Ishikawa (cell line): ENCODE data around the gene STON2.

Source experiments
- CEBPB ChIP-seq: IDR thresholded peaks from 2 replicates; pipeline ENCODE4 v1.6.1; 2012
- CREB1 ChIP-seq: IDR thresholded peaks from 2 replicates; pipeline ENCODE4 v1.6.1; 2012; ENCODE audit warnings: low read depth
- EGR1 ChIP-seq: IDR thresholded peaks from 2 replicates; pipeline ENCODE4 v1.6.1; 2012
- EP300 ChIP-seq: IDR thresholded peaks from 2 replicates; pipeline ENCODE4 v1.6.1; 2012; ENCODE audit warnings: borderline replicate concordance
- FOXM1 ChIP-seq: IDR thresholded peaks from 2 replicates; pipeline ENCODE4 v1.6.1; 2012; ENCODE audit warnings: low read depth, borderline replicate concordance
- NFIC ChIP-seq: IDR thresholded peaks from 2 replicates; pipeline ENCODE4 v1.6.1; 2012
- RAD21 ChIP-seq: IDR thresholded peaks from 2 replicates; pipeline ENCODE4 v1.6.1; 2012; ENCODE audit warnings: low read depth
- TAF1 ChIP-seq: IDR thresholded peaks from 2 replicates; pipeline ENCODE4 v1.6.1; 2012; ENCODE audit warnings: low read depth, mild to moderate bottlenecking
- TCF12 ChIP-seq: IDR thresholded peaks from 2 replicates; pipeline ENCODE4 v1.6.1; 2012; ENCODE audit warnings: low read depth
- TEAD4 ChIP-seq: IDR thresholded peaks from 2 replicates; pipeline ENCODE4 v1.6.1; 2012
- YY1 ChIP-seq: IDR thresholded peaks from 2 replicates; pipeline ENCODE4 v1.6.1; 2012; ENCODE audit warnings: low read depth
- ZBTB7A ChIP-seq: IDR thresholded peaks from 2 replicates; pipeline ENCODE4 v1.6.1; 2012; ENCODE audit warnings: low read depth
- TF ChIP-seq, protein P1 (sequence below): IDR thresholded peaks from 2 replicates; pipeline ENCODE4 v1.6.1; 2012
- TF ChIP-seq, protein P2 (sequence below): IDR thresholded peaks from 2 replicates; pipeline ENCODE4 v1.6.1; 2012; ENCODE audit warnings: low read depth, mild to moderate bottlenecking
- TF ChIP-seq, protein P3 (sequence below): IDR thresholded peaks from 2 replicates; pipeline ENCODE4 v1.6.1; 2012

Gene STON2

DNA sequence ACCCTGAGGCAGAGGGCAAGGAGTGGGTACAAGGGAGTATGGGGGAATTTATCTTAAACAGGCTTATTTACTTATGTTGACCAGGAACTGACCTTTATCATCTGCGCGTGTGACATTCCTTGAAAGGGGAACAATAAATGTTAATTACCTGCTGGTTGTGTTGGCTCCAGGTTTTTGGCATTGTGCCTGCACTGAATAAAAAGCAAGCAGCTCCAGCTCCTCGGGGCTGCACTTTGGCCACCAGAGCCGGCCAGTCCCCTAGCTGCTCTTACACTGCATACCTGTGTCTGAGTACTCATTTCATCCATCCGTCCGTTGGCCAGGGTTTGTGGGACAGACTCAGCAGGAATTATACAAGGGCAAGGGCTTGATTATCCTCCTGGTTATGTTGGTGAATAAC, 110.6 kb downstream of the STON2 start:
- TF ChIP-seq NFIC (peak; percentile 67; the same call in 1 of the 2 replicates), TEAD4 (0 out of 2 replicates have a peak, but pooled peaks have one; percentile 5), ZBTB7A (no peak)

DNA sequence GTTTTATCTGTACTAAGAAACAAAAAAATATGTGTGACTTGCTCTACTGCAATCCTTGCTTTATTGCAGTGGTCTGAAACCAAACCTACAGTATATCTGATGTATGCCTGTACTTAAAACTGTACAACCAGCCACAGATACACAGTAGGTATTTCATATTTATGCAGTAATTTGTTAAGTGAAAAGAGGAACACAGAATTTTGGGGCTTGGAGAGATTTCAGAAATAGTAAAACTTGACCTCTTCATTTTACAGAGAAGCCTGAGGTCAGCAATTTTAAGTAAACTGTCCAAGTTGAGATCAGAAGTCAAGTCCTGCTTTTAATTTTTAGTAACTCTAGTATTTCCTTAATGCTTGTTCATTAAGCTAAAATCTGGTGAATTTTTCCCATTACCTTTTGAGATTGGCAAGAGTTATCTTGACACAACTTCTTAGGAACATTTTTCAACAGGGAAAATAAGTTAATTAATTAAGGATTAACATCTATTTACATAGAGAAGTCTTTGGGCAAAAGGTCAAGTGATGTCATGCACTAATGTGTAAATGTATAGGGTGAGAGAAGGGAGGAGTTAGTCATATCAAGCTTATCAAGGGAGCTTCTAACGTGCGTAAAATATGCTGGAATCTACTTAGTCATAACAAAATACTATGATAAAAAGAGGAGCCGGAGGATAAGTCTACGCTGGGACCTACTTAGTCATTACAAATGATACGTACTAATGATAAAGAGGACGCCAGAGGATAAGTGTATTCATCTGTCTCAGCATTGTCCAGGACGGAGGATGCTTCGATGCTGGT, 113.4 kb downstream of the STON2 start:
- no peak for TF ChIP-seq CEBPB
- TF ChIP-seq, protein P1, sequence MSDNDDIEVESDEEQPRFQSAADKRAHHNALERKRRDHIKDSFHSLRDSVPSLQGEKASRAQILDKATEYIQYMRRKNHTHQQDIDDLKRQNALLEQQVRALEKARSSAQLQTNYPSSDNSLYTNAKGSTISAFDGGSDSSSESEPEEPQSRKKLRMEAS, result no peak
- TF ChIP-seq CREB1, result no peak
- TF ChIP-seq EP300, result no peak
- TF ChIP-seq ZBTB7A, result no peak
- TF ChIP-seq, protein P2, sequence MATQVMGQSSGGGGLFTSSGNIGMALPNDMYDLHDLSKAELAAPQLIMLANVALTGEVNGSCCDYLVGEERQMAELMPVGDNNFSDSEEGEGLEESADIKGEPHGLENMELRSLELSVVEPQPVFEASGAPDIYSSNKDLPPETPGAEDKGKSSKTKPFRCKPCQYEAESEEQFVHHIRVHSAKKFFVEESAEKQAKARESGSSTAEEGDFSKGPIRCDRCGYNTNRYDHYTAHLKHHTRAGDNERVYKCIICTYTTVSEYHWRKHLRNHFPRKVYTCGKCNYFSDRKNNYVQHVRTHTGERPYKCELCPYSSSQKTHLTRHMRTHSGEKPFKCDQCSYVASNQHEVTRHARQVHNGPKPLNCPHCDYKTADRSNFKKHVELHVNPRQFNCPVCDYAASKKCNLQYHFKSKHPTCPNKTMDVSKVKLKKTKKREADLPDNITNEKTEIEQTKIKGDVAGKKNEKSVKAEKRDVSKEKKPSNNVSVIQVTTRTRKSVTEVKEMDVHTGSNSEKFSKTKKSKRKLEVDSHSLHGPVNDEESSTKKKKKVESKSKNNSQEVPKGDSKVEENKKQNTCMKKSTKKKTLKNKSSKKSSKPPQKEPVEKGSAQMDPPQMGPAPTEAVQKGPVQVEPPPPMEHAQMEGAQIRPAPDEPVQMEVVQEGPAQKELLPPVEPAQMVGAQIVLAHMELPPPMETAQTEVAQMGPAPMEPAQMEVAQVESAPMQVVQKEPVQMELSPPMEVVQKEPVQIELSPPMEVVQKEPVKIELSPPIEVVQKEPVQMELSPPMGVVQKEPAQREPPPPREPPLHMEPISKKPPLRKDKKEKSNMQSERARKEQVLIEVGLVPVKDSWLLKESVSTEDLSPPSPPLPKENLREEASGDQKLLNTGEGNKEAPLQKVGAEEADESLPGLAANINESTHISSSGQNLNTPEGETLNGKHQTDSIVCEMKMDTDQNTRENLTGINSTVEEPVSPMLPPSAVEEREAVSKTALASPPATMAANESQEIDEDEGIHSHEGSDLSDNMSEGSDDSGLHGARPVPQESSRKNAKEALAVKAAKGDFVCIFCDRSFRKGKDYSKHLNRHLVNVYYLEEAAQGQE, result no peak
- no peak for TF ChIP-seq EGR1
- no peak for TF ChIP-seq YY1
- TF ChIP-seq TAF1, result no peak
- TF ChIP-seq TCF12, result no peak
- no peak for TF ChIP-seq TEAD4
- no peak for TF ChIP-seq FOXM1
- TF ChIP-seq RAD21, result no peak
- TF ChIP-seq NFIC, result no peak
- TF ChIP-seq, protein P3, sequence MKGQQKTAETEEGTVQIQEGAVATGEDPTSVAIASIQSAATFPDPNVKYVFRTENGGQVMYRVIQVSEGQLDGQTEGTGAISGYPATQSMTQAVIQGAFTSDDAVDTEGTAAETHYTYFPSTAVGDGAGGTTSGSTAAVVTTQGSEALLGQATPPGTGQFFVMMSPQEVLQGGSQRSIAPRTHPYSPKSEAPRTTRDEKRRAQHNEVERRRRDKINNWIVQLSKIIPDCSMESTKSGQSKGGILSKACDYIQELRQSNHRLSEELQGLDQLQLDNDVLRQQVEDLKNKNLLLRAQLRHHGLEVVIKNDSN, result no peak

DNA sequence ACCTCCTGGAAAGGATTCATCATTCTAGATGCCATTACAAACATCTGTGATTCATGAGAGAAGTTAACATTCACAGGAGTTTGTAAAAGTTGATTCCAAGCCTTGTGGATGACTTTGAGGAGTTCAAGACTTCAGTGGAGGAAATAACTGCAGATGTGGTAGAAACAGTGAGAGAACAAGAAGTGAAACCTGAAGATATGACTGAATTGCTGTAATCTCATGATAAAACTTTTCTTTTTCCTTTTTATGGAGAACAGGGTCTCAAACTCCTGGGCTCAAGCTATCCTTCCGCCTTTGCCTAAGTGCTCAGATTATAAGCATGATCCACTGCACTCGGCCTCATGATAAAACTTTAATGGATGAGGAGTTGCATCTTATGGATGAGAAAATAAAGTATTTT, 114.9 kb downstream of the STON2 start:
- TF ChIP-seq CREB1 (no peak), TAF1 (no peak), ZBTB7A (no peak), NFIC (no peak), EGR1 (no peak), EP300 (no peak), YY1 (no peak), CEBPB (no peak), TEAD4 (no peak), FOXM1 (no peak), RAD21 (no peak), TCF12 (no peak)
- TF ChIP-seq, protein P1, result no peak
- TF ChIP-seq, protein P2, result no peak
- TF ChIP-seq, protein P3, result no peak

DNA sequence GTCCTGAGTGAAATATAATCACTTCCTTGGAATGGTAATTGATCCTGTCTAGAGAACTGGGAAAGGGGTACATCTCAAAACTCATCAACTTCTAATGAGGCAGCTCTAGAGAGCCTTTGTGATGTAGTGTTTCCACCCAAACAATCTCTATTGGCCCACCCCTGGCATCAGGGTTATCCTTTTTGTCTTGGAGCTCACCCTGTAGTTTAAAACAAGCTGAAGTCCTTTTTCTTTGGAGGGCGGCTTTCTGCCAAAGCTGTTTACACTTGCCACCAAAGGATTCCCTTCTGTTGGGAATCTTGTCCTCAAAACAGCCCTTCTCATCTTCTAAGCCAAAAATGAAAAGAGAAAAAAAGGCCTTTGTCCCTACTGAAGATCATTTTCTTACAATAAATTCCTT, 118.8 kb downstream of the STON2 start:
- TF ChIP-seq, protein P1, result no peak
- no peak for TF ChIP-seq TCF12
- no peak for TF ChIP-seq YY1
- TF ChIP-seq CEBPB, result no peak
- no peak for TF ChIP-seq ZBTB7A
- TF ChIP-seq, protein P2, result no peak
- no peak for TF ChIP-seq NFIC
- TF ChIP-seq EGR1, result no peak
- no peak for TF ChIP-seq FOXM1
- no peak for TF ChIP-seq CREB1
- TF ChIP-seq, protein P3, result no peak
- TF ChIP-seq TAF1, result no peak
- no peak for TF ChIP-seq TEAD4
- TF ChIP-seq EP300, result no peak
- TF ChIP-seq RAD21, result no peak
